Inflammatory macrophage treated with lipopolysaccharide for 4 hours (primary cell): Measurements from ENCODE around the gene PLEKHH2.
"Not testable (repeated sequence)": the region's sequence is repeated elsewhere in the genome, so short reads cannot be mapped to it uniquely, and the experiment has no call there.

Experiments
- DNase-seq: peaks from one replicate; pipeline ENCODE4 v3.0.0-alpha.2; 2020

The PLEKHH2 gene

GRCh38 chr2:43637030-43637803 lies at the start of gene PLEKHH2:
PLEKHH2 (plus strand) TSS chr2:43637260; CDS start chr2:43644674, 7,414 bp downstream.
- peak; percentile 66 for DNase-seq

- no peak for DNase-seq
Measured at GRCh38 chr2:43592443-43592842, 44.6 kb upstream of the PLEKHH2 start.

GRCh38 chr2:43593254-43593653 lies 43.8 kb upstream of the PLEKHH2 start:
- no peak for DNase-seq

GRCh38 chr2:43594875-43595274 lies 42.2 kb upstream of the PLEKHH2 start:
- DNase-seq, result no peak

GRCh38 chr2:43595603-43596412 lies 41.3 kb upstream of the PLEKHH2 start, which contains the start of gene THADA:
THADA (minus strand) TSS chr2:43596038; CDS start chr2:43592392, 3,646 bp downstream.
- DNase-seq, result peak; percentile 100

- DNase-seq, result not testable (repeated sequence)
Measured at GRCh38 chr2:43600596-43600995, 36.5 kb upstream of the PLEKHH2 start.

GRCh38 chr2:43604674-43605073 lies 32.4 kb upstream of the PLEKHH2 start:
- no peak for DNase-seq

GRCh38 chr2:43605079-43605655 lies 31.9 kb upstream of the PLEKHH2 start:
- peak; percentile 29 for DNase-seq

GRCh38 chr2:43605851-43606250 lies 31.2 kb upstream of the PLEKHH2 start:
- no peak for DNase-seq

- peak; percentile 55 for DNase-seq
Measured at GRCh38 chr2:43609290-43609918, 27.7 kb upstream of the PLEKHH2 start.

GRCh38 chr2:43610361-43610760 lies 26.7 kb upstream of the PLEKHH2 start:
- no peak for DNase-seq

GRCh38 chr2:43611987-43612894 lies 24.8 kb upstream of the PLEKHH2 start:
- DNase-seq, result peak; percentile 62

GRCh38 chr2:43612944-43613343 lies 24.1 kb upstream of the PLEKHH2 start:
- no peak for DNase-seq

GRCh38 chr2:43616967-43617680 lies 19.9 kb upstream of the PLEKHH2 start:
- no peak for DNase-seq

GRCh38 chr2:43619511-43619910 lies 17.5 kb upstream of the PLEKHH2 start:
- no peak for DNase-seq

GRCh38 chr2:43622931-43623451 lies 14.1 kb upstream of the PLEKHH2 start:
- no peak for DNase-seq

- no peak for DNase-seq
Measured at GRCh38 chr2:43631618-43632317, 5.3 kb upstream of the PLEKHH2 start.

- no peak for DNase-seq
Measured at GRCh38 chr2:43634604-43635306, 2.3 kb upstream of the PLEKHH2 start.

GRCh38 chr2:43636153-43636552 lies 907 bp upstream of the PLEKHH2 start:
- DNase-seq, result not testable (repeated sequence)

GRCh38 chr2:43636621-43637020 lies 439 bp upstream of the PLEKHH2 start:
- no peak for DNase-seq
